Activated naive CD8-positive, alpha-beta T cell treated with anti-CD3 and anti-CD28 coated beads, Interleukin-2, amount 10 ng/mL, durations not matched to agents 7 days and 5 days (primary cell): ENCODE results near the gene NAA50. TPM values are rescaled to one million over a fixed set of nuclear protein-coding genes. Genes with fewer than 3 reads are reported as not detected.
A peak's percentile ranks its signal among the peaks of the same experiment; 100 is the strongest.

Source experiments
- ATAC-seq: fragments of 150-1000 bp; cut with Tn5 transposase; one replicate; pipeline ENCODE4 v1.10.0; 2021; ENCODE audit warnings: low read depth, moderate library complexity
- POLR2A ChIA-PET: fragments of 350-600 bp; sonication (Branson Sonifier 250); formaldehyde crosslinking; loops from one replicate; lab custom pipeline; 2021; ENCODE audit warnings: antibody characterized with exemption; lab: Charles Lee
- DNase-seq: peaks from one replicate; pipeline ENCODE4 v3.0.0; 2021
- H3K27ac Mint-ChIP-seq: one replicate; pipeline ENCODE4 v1.8.0; 2022; ENCODE audit warnings: mild to moderate bottlenecking, mixed read lengths
- H3K27me3 Mint-ChIP-seq: one replicate; pipeline ENCODE4 v1.8.0; 2022; ENCODE audit warnings: mild to moderate bottlenecking, moderate library complexity, mixed read lengths
- H3K36me3 Mint-ChIP-seq: one replicate; pipeline ENCODE4 v1.8.0; 2021; ENCODE audit warnings: mild to moderate bottlenecking, mixed read lengths
- H3K4me1 Mint-ChIP-seq: one replicate; pipeline ENCODE4 v1.8.0; 2021; ENCODE audit warnings: mixed read lengths
- H3K4me3 Mint-ChIP-seq: one replicate; pipeline ENCODE4 v1.8.0; 2022; ENCODE audit warnings: mild to moderate bottlenecking, moderate library complexity, mixed read lengths
- H3K9me3 Mint-ChIP-seq: one replicate; pipeline ENCODE4 v1.8.0; 2021; ENCODE audit warnings: mixed read lengths
- total RNA-seq, 2 experiments: library from RNA; stranded (reverse); gene quantifications; one replicate each; pipeline ENCODE4 v1.2.3, GENCODE V29; 2021

Gene NAA50
- total RNA-seq, 2 experiments from 2014 or later = 90.9 to 91.0 TPM

- Mint-ChIP-seq H3K27ac (no peak overlapping the region), H3K4me3 (no peak overlapping the region), H3K9me3 (peaks cover 7% of the 10 kb centered on the region), H3K27me3 (no peaks in the 10 kb centered on the region), H3K4me1 (peaks cover 4% of the 10 kb centered on the region), H3K36me3 (peaks cover 21% of the 10 kb centered on the region)
- POLR2A ChIA-PET = no interaction called here
- no peak for ATAC-seq
- DNase-seq = no peak
Observed at GRCh38 chr3:113754494-113755159, 8.6 kb upstream of the NAA50 start.

- ATAC-seq (no peak), DNase-seq (no peak)
- H3K36me3 Mint-ChIP-seq = peaks cover 17% of the 10 kb centered on the region
- no peaks in the 10 kb centered on the region for H3K27me3 Mint-ChIP-seq
- peaks cover 3% of the 10 kb centered on the region for H3K9me3 Mint-ChIP-seq
- H3K27ac Mint-ChIP-seq = no peak overlapping the region
- H3K4me1 Mint-ChIP-seq = peaks cover 12% of the 10 kb centered on the region
- POLR2A ChIA-PET = no interaction called here
- no peak overlapping the region for H3K4me3 Mint-ChIP-seq
Observed at GRCh38 chr3:113753376-113753985, 7.4 kb upstream of the NAA50 start.

GRCh38 chr3:113751141-113751540, 5.1 kb upstream of the NAA50 start:
- H3K36me3 Mint-ChIP-seq = peaks cover 12% of the 10 kb centered on the region
- DNase-seq = no peak
- POLR2A ChIA-PET = no interaction called here
- no peaks in the 10 kb centered on the region for H3K9me3 Mint-ChIP-seq
- no peak for ATAC-seq
- no peak overlapping the region for H3K27ac Mint-ChIP-seq
- H3K4me3 Mint-ChIP-seq = no peak overlapping the region
- no peaks in the 10 kb centered on the region for H3K27me3 Mint-ChIP-seq
- peaks cover 20% of the 10 kb centered on the region for H3K4me1 Mint-ChIP-seq

GRCh38 chr3:113747283-113748046, 1.4 kb upstream of the NAA50 start:
- H3K4me3 Mint-ChIP-seq = peak overlapping the region; percentile 96
- POLR2A ChIA-PET = interaction anchor here (1.0 to 2.7 kb wide), 7 partner anchors 9 to 232 kb away, joined by 3 to 20 read pairs (median 4); partner anchors contain the start of genes SPICE1 and USF3
- peak overlapping the region; percentile 99 for H3K27ac Mint-ChIP-seq
- DNase-seq (no peak), ATAC-seq (no peak)
- no peaks in the 10 kb centered on the region for H3K9me3 Mint-ChIP-seq
- H3K36me3 Mint-ChIP-seq = peaks cover 7% of the 10 kb centered on the region
- H3K4me1 Mint-ChIP-seq = peaks cover 37% of the 10 kb centered on the region
- no peaks in the 10 kb centered on the region for H3K27me3 Mint-ChIP-seq

- H3K36me3 Mint-ChIP-seq = peaks cover 7% of the 10 kb centered on the region
- peak within 1 kb of the TSS; percentile 99 for H3K27ac Mint-ChIP-seq
- peak; percentile 73 for DNase-seq
- peaks cover 41% of the 10 kb centered on the region for H3K4me1 Mint-ChIP-seq
- H3K27me3 Mint-ChIP-seq = no peaks in the 10 kb centered on the region
- H3K4me3 Mint-ChIP-seq = peak within 1 kb of the TSS; percentile 96
- no peaks in the 10 kb centered on the region for H3K9me3 Mint-ChIP-seq
- POLR2A ChIA-PET = interaction anchor here (1.0 to 2.7 kb wide), 9 partner anchors 9 to 232 kb away, joined by 3 to 20 read pairs (median 5); partner anchors contain the start of genes SPICE1 and USF3
- peak; percentile 43 for ATAC-seq
Observed at GRCh38 chr3:113746548-113747282, 666 bp upstream of the NAA50 start, which contains the start of gene ATP6V1A. ATP6V1A (plus strand) TSS chr3:113747035; CDS start chr3:113778754, 31,719 bp downstream.

GRCh38 chr3:113744941-113745755, 901 bp downstream of the NAA50 start:
- Mint-ChIP-seq H3K27ac (peak overlapping the region; percentile 99), H3K36me3 (peaks cover 15% of the 10 kb centered on the region), H3K9me3 (no peaks in the 10 kb centered on the region), H3K27me3 (no peaks in the 10 kb centered on the region), H3K4me3 (peak overlapping the region; percentile 96), H3K4me1 (peaks cover 48% of the 10 kb centered on the region)
- DNase-seq = no peak
- POLR2A ChIA-PET = interaction anchor here (0.6 to 2.7 kb wide), 5 partner anchors 9 to 725 kb away, joined by 3 to 20 read pairs (median 7); partner anchors contain the start of gene USF3
- peak; percentile 73 for ATAC-seq

GRCh38 chr3:113743006-113743630, 2.9 kb downstream of the NAA50 start:
- DNase-seq (no peak), ATAC-seq (no peak)
- peak overlapping the region; percentile 16 for H3K4me3 Mint-ChIP-seq
- H3K4me1 Mint-ChIP-seq = peaks cover 43% of the 10 kb centered on the region
- peaks cover 15% of the 10 kb centered on the region for H3K36me3 Mint-ChIP-seq
- H3K27ac Mint-ChIP-seq = no peak overlapping the region
- H3K27me3 Mint-ChIP-seq = no peaks in the 10 kb centered on the region
- H3K9me3 Mint-ChIP-seq = no peaks in the 10 kb centered on the region
- POLR2A ChIA-PET = no interaction called here

- POLR2A ChIA-PET = no interaction called here
- H3K4me1 Mint-ChIP-seq = peaks cover 46% of the 10 kb centered on the region
- H3K27ac Mint-ChIP-seq = no peak overlapping the region
- no peak for ATAC-seq
- no peak for DNase-seq
- no peaks in the 10 kb centered on the region for H3K27me3 Mint-ChIP-seq
- H3K36me3 Mint-ChIP-seq = peaks cover 14% of the 10 kb centered on the region
- H3K4me3 Mint-ChIP-seq = no peak overlapping the region
- H3K9me3 Mint-ChIP-seq = no peaks in the 10 kb centered on the region
Observed at GRCh38 chr3:113741620-113742019, 4.4 kb downstream of the NAA50 start.

- no peaks in the 10 kb centered on the region for H3K27me3 Mint-ChIP-seq
- peaks cover 44% of the 10 kb centered on the region for H3K4me1 Mint-ChIP-seq
- H3K36me3 Mint-ChIP-seq = peaks cover 14% of the 10 kb centered on the region
- H3K9me3 Mint-ChIP-seq = no peaks in the 10 kb centered on the region
- POLR2A ChIA-PET = no interaction called here
- no peak for DNase-seq
- H3K27ac Mint-ChIP-seq = no peak overlapping the region
- ATAC-seq = no peak
- no peak overlapping the region for H3K4me3 Mint-ChIP-seq
Observed at GRCh38 chr3:113741086-113741485, 5.0 kb downstream of the NAA50 start.

- H3K4me1 Mint-ChIP-seq = peaks cover 31% of the 10 kb centered on the region
- POLR2A ChIA-PET = interaction anchor here (1.0 to 1.7 kb wide), 3 partner anchors 9 to 102 kb away, joined by 3 to 8 read pairs (median 3); partner anchors contain the start of genes ATP6V1A, GRAMD1C and NAA50
- peak overlapping the region; percentile 47 for H3K27ac Mint-ChIP-seq
- H3K4me3 Mint-ChIP-seq = peak overlapping the region; percentile 14
- H3K9me3 Mint-ChIP-seq = no peaks in the 10 kb centered on the region
- no peaks in the 10 kb centered on the region for H3K27me3 Mint-ChIP-seq
- DNase-seq (no peak), ATAC-seq (peak; percentile 77)
- H3K36me3 Mint-ChIP-seq = peaks cover 10% of the 10 kb centered on the region
Observed at GRCh38 chr3:113736548-113737089, 9.4 kb downstream of the NAA50 start.

GRCh38 chr3:113731694-113732093, 14.4 kb downstream of the NAA50 start:
- H3K4me3 Mint-ChIP-seq = no peak overlapping the region
- peaks cover 7% of the 10 kb centered on the region for H3K36me3 Mint-ChIP-seq
- POLR2A ChIA-PET = no interaction called here
- H3K4me1 Mint-ChIP-seq = peaks cover 14% of the 10 kb centered on the region
- no peaks in the 10 kb centered on the region for H3K27me3 Mint-ChIP-seq
- H3K9me3 Mint-ChIP-seq = no peaks in the 10 kb centered on the region
- DNase-seq (no peak), ATAC-seq (no peak)
- no peak overlapping the region for H3K27ac Mint-ChIP-seq
